Activated naive CD8-positive, alpha-beta T cell treated with anti-CD3 and anti-CD28 coated beads, Interleukin-2, amount 50 U/mL, for 16 hours (primary cell): ENCODE data around the gene SHLD1.
A peak's percentile ranks its signal among the peaks of the same experiment; 100 is the strongest.

ENCODE experiments used
- DNase-seq: peaks from one replicate; pipeline ENCODE4 v3.0.0-alpha.2; 2020; ENCODE audit warnings: low read depth, low spot score

Gene SHLD1

GRCh38 chr20:5818346-5818681, 68.1 kb downstream of the SHLD1 start:
- no peak for DNase-seq

- DNase-seq: no peak
Observed at GRCh38 chr20:5820738-5821137, 70.5 kb downstream of the SHLD1 start.

- no peak for DNase-seq
Observed at GRCh38 chr20:5821627-5822215, 71.5 kb downstream of the SHLD1 start.

DNA sequence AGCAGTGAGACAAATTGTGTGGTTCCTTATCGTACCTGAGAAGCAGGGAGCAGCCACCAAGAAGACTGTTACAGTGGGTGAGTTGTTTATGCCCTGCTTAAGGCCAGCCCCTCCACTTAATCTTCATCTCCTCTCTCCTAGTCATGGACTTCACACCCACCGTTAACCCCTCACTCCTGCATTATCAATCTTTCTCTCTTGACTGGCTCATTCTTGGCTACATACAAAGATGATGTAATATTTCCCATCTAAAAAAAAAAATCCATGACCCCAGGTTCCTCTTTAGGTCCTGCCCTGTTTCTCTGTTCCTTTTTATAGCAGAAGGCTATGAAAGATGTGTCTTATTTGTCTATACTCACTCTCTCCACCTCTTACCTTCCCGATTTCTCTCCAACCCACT, 72.4 kb downstream of the SHLD1 start:
- no peak for DNase-seq

DNA sequence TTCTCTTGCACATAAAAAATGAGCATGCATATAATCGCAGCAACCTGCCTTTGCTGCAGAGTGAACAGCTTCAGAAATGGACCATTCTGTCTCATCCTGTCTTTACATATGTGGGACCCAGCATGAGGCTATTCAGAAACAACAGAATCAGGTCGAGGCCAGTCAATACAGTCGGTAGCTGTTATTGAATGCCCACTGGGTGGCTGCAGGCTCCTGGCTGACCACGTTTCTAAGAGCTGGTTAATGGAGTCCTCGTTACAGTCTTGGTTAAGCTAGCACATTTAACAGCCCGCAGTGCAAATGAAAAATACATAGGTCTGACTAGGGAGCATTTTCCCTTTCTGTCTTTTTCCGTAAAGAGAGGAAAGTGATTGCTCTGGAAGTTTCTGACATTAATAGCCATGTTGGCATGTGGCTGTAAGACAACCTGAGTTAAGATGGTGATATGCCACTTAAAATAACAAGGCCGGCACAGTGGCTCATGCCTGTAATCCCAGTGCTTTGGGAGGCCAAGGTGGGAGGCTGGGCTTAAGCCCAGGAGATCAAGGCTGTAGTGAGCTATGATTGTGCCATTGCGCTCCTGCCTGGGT, 75.0 kb downstream of the SHLD1 start:
- DNase-seq: no peak

- no peak for DNase-seq
Observed at GRCh38 chr20:5827098-5827853, 77.1 kb downstream of the SHLD1 start.

DNA sequence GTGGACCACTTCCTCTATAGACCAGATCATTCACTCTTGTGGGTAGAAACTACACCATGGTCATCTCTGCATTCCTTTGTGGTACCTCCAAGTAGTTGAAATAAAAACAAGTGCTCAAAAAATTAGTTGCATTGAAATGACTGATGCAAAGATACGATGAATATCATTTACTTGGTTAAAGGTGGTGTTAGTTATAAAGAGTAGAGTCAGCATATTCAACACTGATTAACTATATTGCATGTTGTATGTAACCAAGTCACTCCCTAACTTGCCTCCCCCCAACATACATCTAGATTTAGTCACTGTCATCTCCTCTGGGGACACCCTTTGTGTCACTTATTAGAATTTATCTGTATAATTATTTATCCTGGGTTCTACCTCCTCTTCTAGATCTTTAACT, 77.7 kb downstream of the SHLD1 start:
- DNase-seq: no peak

DNA sequence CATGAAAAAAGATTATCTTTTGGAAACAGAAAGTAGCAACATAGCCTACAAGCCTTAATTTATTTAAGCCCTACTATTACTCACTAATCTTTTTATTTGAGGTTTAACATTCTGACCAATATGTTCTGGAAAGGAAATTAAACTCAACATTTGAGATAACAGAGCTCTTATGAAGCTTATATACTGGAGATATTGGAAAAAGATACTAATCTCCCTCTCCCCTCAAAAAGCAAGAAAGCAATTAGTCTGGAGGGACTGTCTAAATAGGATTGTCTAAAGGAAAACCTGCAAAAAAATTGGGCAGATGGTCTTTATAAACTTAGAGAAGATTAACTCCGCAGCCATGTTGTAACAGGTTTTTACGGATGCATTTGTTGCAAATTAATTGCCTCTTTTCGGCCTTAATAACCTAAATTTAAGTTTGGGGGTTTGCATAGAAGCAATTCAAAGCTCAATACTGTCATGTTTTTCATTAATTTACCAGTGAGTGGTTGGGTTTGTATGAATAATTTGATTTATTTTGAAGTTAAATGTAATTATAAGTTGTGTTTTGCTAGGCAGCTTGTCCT, 79.1 kb downstream of the SHLD1 start:
- no peak for DNase-seq

GRCh38 chr20:5831539-5832237, 81.5 kb downstream of the SHLD1 start:
- no peak for DNase-seq

GRCh38 chr20:5833309-5833941, 83.2 kb downstream of the SHLD1 start:
- DNase-seq: no peak

- DNase-seq: no peak
Observed at GRCh38 chr20:5834436-5835005, 84.3 kb downstream of the SHLD1 start.

DNA sequence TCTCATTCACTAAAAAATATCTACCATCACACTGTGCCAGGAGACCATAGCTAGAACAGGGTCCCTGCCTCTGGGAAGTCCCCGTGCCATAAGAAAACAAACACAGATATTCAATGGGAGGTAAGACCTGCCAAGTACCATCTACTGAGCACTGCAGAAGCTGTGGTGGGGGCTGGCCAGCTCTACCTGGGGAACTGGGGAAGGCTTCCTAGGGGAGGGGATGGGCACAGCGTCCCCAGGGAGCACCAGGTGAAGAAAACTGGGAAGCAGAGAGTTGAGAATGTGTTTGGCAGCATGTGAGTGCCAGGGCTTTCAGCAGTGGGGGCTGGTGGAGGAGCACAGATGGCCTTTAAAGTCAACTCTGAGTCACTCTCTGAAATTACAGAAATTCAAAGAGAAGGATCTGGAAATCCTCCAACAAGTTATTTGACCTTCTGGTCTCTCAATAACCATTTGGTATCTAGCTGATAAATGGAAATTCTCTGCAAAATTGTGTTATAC, 85.2 kb downstream of the SHLD1 start:
- DNase-seq: no peak

DNA sequence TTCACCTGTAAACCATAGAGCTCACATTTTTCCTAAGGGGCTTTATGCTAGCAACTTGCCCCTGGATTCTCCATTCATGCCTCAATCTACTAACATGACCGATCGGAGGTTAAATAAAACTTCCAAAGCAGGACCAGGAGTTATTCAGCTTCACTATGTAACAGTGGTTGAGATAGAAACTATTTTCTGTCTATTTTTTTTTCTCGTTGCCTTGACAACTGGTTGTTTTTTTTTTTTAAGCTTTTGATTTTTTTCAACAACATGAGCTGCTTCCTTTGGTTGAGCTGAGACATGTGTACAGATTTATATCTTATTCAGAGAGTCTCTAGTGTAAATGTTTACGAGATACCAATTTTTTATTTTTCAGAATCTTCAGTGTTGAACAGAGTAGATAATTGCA, 85.7 kb downstream of the SHLD1 start:
- DNase-seq: no peak

GRCh38 chr20:5836569-5836968, 86.4 kb downstream of the SHLD1 start:
- no peak for DNase-seq

GRCh38 chr20:5840411-5841002, 90.3 kb downstream of the SHLD1 start:
- DNase-seq: no peak

- no peak for DNase-seq
Observed at GRCh38 chr20:5841522-5841921, 91.3 kb downstream of the SHLD1 start.

GRCh38 chr20:5842465-5842864, 92.3 kb downstream of the SHLD1 start:
- DNase-seq: no peak

- DNase-seq: no peak
Observed at GRCh38 chr20:5843054-5843592, 92.9 kb downstream of the SHLD1 start.

- DNase-seq: peak; percentile 6
Observed at GRCh38 chr20:5844063-5844681, 94.0 kb downstream of the SHLD1 start.
